ENCODE measurements around the gene C2CD4A.

C2CD4A gene

GRCh38 chr15:62119874-62120273, 53.1 kb downstream of the C2CD4A start:
- H3K4me3 ChIP-seq (ENCODE audit: low read depth in 1 of 2, low read length in 2 of 2): no peak overlapping the region
- no peaks in the 10 kb centered on the region for H3K27me3 ChIP-seq (ENCODE audit: low read depth, low read length)
- H3K27ac ChIP-seq (ENCODE audit: low read length): peak overlapping the region; percentile 68
- no peaks in the 10 kb centered on the region for H3K36me3 ChIP-seq (ENCODE audit: control insufficient read depth in 1 of 2, insufficient read depth in 2 of 2, low read length in 2 of 2)
- H3K9me3 ChIP-seq (ENCODE audit: control insufficient read depth in 1 of 2, low read length in 2 of 2): no peaks in the 10 kb centered on the region
- no peaks in the 10 kb centered on the region for H3K4me1 ChIP-seq (ENCODE audit: control insufficient read depth in 1 of 2, insufficient read depth in 2 of 2, low read length in 2 of 2)

Data from muscle layer of duodenum (tissue), 2 donors.